PC-9 (cell line): ENCODE data around the gene LIPI.

Experiments
- EZH2 ChIP-seq: fragments of 200-600 bp; sonication (generic); IDR thresholded peaks from 2 replicates; pipeline ENCODE4 v1.8.0; 2017; ENCODE audit warnings: antibody characterized with exemption, low read depth
- TF ChIP-seq, protein P1 (sequence below): fragments of 200-600 bp; sonication (generic); conservative IDR thresholded peaks from 2 replicates; pipeline ENCODE4 v1.6.1; 2017; ENCODE audit warnings: mixed run types, antibody characterized with exemption, mild to moderate bottlenecking, moderate library complexity

DNA sequence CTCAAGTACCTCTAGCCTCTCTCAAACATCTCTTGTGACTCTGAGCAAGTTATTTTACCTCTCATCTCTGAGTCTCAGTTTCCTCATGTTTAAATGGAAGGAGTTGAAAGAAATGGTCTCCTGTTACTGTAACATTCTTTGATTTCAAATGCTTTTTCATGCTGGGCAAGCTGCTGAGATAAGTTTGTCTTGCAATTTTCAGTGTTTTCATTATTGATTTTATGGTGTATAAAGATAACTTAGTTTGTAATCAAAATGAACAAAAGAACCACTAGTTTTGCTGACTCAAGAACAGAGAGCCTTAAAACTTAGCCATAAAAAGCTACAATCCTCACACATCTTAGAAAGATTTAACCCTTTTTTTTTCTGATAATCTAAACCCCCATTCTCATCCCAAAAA, 4.5 kb downstream of the LIPI start:
- TF ChIP-seq, protein P1, sequence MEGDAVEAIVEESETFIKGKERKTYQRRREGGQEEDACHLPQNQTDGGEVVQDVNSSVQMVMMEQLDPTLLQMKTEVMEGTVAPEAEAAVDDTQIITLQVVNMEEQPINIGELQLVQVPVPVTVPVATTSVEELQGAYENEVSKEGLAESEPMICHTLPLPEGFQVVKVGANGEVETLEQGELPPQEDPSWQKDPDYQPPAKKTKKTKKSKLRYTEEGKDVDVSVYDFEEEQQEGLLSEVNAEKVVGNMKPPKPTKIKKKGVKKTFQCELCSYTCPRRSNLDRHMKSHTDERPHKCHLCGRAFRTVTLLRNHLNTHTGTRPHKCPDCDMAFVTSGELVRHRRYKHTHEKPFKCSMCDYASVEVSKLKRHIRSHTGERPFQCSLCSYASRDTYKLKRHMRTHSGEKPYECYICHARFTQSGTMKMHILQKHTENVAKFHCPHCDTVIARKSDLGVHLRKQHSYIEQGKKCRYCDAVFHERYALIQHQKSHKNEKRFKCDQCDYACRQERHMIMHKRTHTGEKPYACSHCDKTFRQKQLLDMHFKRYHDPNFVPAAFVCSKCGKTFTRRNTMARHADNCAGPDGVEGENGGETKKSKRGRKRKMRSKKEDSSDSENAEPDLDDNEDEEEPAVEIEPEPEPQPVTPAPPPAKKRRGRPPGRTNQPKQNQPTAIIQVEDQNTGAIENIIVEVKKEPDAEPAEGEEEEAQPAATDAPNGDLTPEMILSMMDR, result no peak
- TF ChIP-seq EZH2, result no peak
